COLO829 (cell line): ENCODE results near the gene DOC2B.
"Not testable (repeated sequence)": the region's sequence is repeated elsewhere in the genome, so short reads cannot be mapped to it uniquely, and the experiment has no call there.

Experiments used
- DNase-seq: peaks from one replicate; pipeline ENCODE4 v3.0.0; 2012; ENCODE audit warnings: low spot score

DOC2B gene

DNA sequence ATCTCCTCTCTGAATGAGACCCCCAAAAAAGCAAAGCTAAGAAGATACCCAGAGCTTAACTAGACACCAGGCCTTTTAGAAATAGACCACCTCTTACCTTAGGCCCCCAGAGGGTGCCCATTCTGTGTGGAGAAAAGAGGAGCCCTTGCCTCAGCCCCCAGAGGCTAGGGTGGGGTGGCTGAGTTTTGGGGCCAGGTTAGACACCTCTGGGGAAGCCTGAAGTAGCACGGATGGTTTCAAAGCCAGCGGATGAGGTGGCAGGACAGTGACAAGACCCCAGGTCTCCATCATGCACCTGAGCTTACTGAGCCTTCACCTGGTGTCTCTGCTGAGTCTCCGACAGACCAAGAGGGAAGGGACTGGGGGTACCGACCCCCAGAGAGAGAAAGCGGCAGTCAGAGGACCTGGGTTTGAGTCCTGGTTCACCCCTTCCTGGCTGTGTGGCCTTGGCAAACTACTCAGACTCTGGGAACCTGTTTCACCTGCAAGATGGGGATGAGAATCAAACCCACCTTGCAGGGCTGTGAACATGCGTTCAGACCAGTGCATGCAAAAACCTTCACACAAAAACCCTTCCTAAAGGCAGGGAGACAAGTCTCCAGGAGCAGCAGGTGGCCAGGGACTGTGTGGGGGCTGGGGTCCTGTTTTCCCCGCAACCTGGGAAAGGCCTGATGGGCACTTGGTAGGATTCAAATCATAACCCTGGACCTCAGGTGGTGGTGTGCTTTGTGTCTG lies 36.3 kb downstream of the DOC2B start:
- no peak for DNase-seq

DNA sequence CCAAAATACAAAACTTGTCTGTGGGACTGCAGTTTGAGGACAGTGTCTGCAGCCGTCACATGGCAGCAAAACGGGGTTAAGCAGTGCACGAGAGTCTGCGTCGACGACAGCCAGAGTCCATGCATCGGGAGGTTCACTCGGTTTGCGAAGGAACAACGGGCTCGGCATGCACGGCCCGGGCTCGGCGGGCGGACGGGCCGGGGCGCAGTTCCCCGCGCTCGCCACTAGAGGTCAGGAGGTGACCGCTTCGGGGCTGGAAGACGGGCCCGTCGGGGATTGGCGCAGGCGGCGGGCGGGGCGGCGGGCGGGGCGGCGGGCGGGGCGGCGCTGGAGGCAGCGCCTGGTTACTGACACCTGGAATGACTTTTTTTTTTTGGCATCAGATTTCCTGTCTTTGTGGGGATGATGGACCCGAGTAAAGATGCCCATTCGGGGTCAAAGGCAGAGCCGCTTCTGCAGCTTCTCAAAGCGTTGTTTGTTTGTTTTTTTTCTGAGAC lies 37.6 kb downstream of the DOC2B start:
- peak; percentile 65 for DNase-seq

DNA sequence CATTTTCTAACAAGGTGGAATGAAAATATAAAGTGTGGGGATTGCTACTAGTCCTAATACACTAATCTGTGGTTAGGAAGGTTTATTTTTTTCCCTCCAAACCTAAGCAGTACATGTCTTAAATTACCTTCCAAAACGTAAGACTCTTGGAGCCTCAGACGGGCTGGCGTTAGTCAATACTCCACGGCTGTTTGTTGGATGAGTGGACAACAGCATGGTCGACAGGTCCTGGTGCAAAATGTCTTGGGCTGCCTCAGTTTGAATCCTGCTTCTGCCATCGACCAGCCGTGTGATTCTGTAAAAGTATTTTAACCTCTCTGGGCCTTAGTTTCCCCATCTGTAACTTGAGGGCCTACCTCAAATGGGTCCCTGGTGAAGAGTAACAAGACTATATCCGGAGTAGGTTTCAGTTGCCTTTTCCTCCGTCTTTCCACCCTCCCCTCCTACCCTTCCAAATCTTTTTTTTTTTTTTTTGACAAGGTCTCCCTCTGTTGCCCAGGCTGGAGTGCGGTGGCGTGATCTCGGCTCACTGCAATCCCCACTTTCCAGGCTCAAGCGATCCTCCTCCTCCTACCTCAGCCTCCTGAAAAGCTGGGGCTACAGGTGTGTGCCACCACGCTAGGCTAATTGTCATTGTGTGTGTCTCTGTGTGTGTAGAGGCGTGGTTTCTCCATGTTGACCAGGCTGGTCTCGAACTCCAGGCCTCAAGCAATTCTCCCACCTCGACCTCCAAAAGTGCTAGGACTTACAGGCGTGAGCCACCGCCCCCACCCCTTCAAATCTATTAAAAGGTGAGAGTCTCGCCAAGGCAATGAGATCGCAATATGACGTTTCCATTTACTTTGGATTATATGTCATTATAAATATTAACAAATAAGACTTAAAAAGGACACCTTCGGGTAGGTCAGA lies 38.3 kb downstream of the DOC2B start:
- DNase-seq, result no peak

DNA sequence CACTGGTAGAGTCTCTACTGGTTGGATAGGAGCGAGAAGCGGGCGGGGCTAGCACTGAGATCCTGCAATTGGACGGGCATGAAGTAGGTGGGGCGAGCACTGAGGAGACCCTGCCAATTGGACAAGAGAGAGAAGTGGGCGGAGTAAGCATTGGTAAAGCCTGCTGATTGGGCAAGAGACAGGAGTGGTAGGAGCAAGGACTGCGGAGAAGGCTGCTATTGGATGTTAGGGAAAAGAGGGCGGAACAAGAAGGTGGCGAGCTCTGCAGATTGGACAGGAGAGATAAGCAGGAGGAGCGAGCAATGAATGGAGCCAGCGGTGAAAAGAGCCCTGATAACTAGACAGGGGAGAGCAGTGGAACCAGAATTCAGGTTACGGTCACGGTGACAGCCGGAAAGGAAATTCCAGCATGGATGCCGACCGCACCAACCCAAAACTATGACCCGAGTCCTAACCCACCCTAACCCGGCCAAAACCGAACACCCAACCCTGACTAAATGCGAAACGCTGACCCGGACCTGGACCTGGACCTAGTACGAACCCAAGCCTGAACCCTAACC lies 39.3 kb downstream of the DOC2B start:
- peak; percentile 42 for DNase-seq

DNA sequence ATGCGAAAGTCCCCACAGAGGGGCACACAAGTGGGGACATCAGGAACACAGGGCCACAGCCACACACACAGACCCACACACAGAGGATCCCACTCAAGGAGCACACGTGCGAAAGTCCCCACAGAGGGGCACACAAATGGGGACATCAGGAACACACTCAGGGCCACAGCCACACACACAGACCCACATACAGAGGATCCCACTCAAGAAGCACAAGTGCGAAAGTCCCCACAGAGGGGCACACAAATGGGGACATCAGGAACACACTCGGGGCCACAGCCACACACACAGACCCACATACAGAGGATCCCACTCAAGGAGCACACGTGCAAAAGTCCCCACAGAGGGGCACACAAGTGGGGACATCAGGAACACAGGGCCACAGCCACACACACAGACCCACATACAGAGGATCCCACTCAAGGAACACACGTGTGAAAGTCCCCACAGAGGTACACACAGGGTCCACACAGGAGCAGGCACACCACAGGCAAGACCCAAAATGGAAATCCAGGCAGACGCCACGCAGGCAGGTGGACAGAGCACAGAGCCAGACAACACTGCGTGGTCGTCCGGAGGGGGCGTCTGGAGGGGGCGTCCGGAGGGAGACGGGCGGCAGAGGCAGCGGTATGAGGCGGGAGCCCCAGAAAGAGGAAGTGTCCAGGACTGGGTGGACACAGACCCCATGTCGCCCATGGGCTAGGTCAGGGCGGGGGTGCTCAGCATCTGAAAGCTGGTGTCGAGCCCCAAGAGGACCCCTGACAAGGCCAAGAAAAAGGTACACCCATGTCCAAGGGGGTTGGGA lies 41.8 kb downstream of the DOC2B start:
- not testable (repeated sequence) for DNase-seq

DNA sequence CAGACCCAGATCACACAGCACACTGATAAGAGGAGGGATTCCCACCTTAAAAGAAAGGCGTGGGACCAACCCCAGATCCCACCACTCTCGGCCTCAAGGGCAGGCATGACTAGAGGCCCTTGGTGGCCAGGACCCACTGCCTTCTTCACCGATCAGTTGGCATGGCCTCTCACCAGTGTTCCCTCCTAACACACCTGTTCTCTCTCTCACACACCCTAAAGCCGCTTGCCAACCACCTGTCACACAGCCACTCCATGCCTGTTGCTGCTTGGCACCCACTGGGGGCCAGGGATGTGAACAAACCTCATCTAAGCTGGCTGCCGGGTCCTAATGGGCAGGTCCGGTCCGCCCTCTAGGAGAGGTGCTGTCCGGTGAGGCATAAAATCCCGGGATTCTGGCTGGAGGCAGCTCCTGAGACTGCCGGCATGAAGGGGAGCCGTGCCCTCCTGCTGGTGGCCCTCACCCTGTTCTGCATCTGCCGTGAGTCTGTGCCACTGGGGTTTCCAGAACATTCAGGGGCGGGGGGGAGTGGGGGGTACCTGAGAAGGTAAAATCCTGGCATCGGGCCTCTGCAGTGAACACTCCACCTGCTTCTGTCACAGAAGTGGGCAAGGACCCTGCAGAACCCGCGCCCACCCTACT lies 44.2 kb downstream of the DOC2B start, which contains the start of gene SCGB1C2:
TSS of gene SCGB1C2 (plus strand) at position 404 of the 642 bp plus-strand sequence. CDS start at position 426, 22 bp downstream.
- not testable (repeated sequence) for DNase-seq

DNA sequence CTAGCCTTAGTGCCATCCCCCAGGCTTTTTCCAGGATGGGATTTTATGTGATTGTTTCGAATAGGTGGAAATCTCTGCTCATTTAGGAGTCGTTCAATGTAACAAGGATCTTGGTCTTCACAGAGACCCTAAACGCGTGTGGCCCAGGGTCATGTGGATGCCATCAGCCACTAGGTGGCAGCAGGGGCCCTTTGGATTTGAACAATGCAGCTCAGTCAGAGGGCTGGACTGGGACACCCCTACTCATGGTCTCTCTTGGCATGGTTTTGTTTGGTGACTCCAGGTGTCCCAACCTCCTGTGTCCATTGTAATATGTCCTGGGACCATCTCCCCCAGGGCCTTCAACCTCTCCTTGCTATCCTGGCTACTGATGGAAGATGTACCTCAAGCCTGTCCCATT lies 44.9 kb downstream of the DOC2B start:
- not testable (repeated sequence) for DNase-seq

DNA sequence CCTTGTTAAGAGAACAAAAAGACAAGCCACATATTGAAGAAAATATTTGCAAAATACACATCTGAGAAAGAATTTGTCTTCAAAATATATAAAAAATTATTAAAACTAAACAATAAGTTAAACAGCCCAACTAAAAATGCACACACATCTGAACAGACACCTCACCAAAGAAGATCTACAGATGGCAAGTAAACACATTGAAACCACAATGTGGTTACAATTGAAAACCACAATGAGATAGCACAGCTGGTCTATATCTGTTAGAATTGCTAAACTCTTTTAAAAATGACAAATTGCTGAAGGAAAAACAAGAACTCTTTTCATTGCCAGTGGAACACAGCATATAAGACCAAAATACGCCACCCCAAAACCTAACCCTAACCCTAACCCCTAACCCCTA lies 45.6 kb downstream of the DOC2B start:
- DNase-seq, result not testable (repeated sequence)

DNA sequence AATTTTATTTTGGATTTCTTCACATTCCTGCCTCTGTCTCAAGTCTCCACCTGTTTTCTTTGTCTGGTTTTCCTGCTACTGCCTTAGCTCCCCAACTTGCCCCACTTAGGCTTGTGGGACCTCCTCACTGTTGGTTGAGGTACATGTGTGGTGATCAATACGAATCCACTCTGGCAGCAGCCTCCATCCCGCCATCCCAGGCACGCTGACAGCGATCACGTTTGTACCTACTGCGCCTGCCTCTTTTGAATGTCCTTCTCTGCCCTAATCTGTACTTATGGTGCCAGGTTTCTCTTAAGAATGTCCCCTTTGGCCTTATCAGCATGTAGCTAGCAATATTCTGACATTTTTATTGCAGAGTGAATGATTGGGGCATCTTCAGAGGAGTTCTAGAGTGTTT lies 46.4 kb downstream of the DOC2B start:
- not testable (repeated sequence) for DNase-seq

DNA sequence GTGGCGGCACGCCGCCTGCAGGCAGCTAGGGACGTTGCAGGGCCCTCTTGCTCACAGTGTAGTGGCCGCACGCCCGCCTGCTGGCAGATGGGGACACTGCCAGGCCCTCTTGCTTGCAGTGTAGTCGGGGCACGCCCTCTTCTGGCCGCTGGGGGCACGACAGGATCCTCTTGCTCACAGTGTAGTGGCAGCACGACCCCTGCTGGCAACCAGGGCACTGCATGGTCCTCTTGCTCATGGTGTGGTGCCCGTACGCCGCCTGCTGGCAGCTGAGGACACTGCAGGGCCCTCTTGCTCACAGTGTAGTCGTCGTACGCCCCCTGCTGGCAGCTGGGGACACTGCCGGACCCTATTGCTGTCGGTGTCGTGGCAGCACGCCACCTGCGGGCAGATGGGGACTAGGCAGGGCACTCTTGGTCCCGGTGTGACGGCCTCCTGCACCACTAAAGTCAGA lies 47.1 kb downstream of the DOC2B start:
- not testable (repeated sequence) for DNase-seq

DNA sequence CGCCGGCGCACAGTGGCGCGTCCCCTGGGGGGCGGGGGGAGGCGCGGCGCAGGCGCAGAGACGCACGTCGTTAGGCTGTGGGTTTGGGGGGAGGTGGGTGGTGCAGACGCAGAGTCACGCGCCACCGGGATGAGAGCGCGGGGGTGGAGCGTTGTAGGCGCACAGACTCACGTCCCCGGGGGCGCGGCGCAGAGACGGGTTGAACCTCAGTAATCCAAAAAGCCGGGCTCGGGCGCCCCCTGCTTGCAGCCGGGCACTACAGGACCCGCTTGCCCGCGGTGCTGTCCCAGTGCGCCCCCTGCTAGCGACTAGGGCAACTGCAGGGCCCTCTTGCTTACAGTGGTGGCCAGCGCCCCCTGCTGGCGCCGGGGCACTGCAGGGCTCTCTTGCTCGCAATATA lies 47.5 kb downstream of the DOC2B start:
- DNase-seq, result not testable (repeated sequence)

DNA sequence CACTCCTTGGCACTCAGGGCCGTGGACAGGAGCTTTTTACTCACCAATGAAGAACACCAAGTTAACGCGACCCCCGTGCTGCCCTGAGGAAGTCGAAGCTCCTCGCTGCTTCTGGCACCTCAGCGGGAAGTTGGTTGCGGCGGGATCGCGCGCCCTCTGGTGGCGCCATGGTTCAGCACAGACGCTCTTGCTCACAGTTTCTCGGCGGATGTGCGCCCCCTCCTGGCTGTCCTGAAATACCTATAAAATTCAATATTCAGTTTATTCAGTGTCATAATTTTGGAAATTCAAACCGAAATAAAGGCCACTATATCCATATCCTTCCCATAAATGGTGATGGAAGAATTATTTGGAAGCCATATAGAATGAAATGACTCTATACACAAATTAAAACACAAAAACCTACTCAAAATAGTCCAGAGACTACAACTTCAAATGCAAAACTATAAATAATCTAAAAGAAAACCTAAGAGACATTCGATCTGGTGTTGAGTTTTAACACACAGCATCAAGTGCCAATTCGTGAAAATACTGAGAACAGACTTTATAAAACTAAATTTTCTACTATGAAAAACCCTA lies 63.0 kb downstream of the DOC2B start:
- DNase-seq, result not testable (repeated sequence)

DNA sequence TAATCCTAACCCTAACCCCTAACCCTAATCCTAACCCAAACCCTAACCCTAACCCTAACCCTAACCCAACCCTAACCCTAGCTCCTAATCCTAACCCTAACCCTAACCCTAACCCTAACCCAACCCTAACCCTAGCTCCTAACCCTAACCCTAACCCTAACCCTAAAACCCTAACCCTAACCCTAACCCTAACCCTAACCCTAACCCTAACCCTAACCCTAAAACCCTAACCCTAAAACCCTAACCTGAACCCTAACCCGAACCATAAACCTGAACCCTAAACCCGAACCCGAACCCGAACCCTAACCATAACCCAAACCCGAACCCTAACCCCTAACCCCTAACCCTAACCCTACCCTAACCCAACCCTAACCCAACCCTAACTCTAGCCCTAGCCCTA lies 68.3 kb downstream of the DOC2B start:
- not testable (repeated sequence) for DNase-seq
